Transverse colon (tissue), 3 donors: ENCODE data around the gene NEK5.
A peak's percentile ranks its signal among the peaks of the same experiment; 100 is the strongest.

Experiments used
- CTCF ChIP-seq, 5 experiments: fragments of 200-600 bp in 3 of 5; fragments of 450-650 bp in 2 of 5; sonication (generic) in 3 of 5; IDR thresholded peaks; 1 replicate in 2 of 5; 2 replicates in 3 of 5; pipeline ENCODE4 v1.5.1; 2016 to 2017; ENCODE audit warnings: antibody characterized with exemption in 5 of 5, inconsistent platforms in 3 of 5, mild to moderate bottlenecking in 2 of 5, moderate library complexity in 1 of 5
- EP300 ChIP-seq: sonication (generic); formaldehyde crosslinking; IDR thresholded peaks from one replicate; pipeline ENCODE4 v1.6.1; 2017; ENCODE audit warnings: antibody characterized with exemption, low read depth
- POLR2A ChIP-seq: fragments of 450-650 bp; IDR thresholded peaks from one replicate; pipeline ENCODE4 v1.6.1; 2016; ENCODE audit warnings: antibody characterized with exemption, mild to moderate bottlenecking, moderate library complexity

DNA sequence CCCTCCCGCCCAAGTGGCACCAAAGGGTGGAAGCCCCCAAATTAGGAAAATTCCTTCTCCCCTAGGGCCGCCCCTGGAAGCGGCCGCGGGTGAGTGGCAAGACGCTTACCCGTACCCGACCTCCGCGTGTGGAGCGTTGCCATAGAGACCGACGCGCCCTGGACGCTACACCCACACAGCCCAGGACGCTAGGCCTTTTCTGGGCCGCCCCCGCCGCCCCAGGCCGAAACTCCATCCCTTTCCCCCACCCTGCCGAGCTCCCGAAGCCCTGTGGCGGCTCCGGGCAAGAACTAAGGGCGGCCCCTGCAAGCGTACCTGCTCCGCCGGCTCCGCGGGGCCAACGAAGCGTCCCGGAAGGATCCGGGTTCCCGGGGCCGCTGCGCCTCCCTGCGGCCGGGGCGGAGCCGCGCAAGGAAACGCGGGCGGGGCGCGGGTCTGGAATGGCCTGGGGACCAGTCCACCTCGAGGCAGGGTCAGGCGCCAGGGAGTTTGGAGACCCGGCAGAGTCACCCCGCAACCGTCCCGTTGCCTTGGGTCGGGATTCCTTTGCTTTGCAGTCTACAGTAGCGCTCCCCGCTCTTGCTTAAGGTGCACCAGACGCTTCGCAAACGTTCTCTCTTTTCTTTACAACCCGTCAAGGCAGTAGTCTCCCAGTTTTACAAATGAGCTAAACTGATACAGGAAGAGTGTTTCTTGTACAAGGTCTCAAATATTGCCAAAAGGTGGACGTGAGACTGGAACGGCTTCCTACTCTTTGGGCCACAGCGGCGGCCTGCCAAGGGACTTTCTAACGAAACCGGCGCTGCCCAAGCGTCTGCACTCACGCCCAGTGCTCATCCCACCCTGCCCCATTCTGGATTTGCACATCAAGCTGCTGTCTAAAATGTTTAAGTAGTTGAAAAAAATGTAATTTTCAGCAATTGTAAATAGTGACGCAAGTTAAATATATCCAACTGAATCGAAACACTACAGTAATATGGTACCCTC, at the start of gene NEK5:
- peak; percentile 71 to 82 (median 80) for TF ChIP-seq CTCF (IDR thresholded peaks at IDR 0.05)
- TF ChIP-seq EP300 = no peak
- no peak for TF ChIP-seq POLR2A
